Superior temporal gyrus (tissue), 1 donor: ENCODE data around the gene DCLK1.
"Not testable (repeated sequence)": the region's sequence is repeated elsewhere in the genome, so short reads cannot be mapped to it uniquely, and the experiment has no call there.

Source experiments
- DNase-seq: peaks from one replicate; pipeline ENCODE4 v3.0.0-alpha.2; 2016; ENCODE audit errors: extremely low spot score

Gene DCLK1

GRCh38 chr13:36131931-36132297 lies 732 bp upstream of the DCLK1 start:
- DNase-seq = peak; percentile 51

- peak; percentile 19 for DNase-seq
Measured at GRCh38 chr13:36130552-36131221, 495 bp downstream of the DCLK1 start.

- DNase-seq = peak; percentile 35
Measured at GRCh38 chr13:36130193-36130551, 1.0 kb downstream of the DCLK1 start.

GRCh38 chr13:36129539-36129938 lies 1.6 kb downstream of the DCLK1 start:
- peak; percentile 25 for DNase-seq

- DNase-seq = no peak
Measured at GRCh38 chr13:36126491-36126890, 4.7 kb downstream of the DCLK1 start.

- no peak for DNase-seq
Measured at GRCh38 chr13:36125841-36126240, 5.3 kb downstream of the DCLK1 start.

GRCh38 chr13:36124236-36124822 lies 6.9 kb downstream of the DCLK1 start:
- no peak for DNase-seq

GRCh38 chr13:36115306-36115705 lies 15.9 kb downstream of the DCLK1 start:
- no peak for DNase-seq

- no peak for DNase-seq
Measured at GRCh38 chr13:36114233-36114632, 16.9 kb downstream of the DCLK1 start.

GRCh38 chr13:36108954-36109353 lies 22.2 kb downstream of the DCLK1 start:
- no peak for DNase-seq

GRCh38 chr13:36108342-36108741 lies 22.8 kb downstream of the DCLK1 start:
- DNase-seq = no peak

GRCh38 chr13:36107521-36107920 lies 23.7 kb downstream of the DCLK1 start:
- DNase-seq = no peak

GRCh38 chr13:36105726-36106125 lies 25.5 kb downstream of the DCLK1 start:
- no peak for DNase-seq

- no peak for DNase-seq
Measured at GRCh38 chr13:36102721-36103120, 28.5 kb downstream of the DCLK1 start.

- DNase-seq = not testable (repeated sequence)
Measured at GRCh38 chr13:36101907-36102306, 29.3 kb downstream of the DCLK1 start.

- no peak for DNase-seq
Measured at GRCh38 chr13:36101157-36101556, 30.0 kb downstream of the DCLK1 start.

GRCh38 chr13:36098080-36098479 lies 33.1 kb downstream of the DCLK1 start:
- no peak for DNase-seq

GRCh38 chr13:36096461-36097416 lies 34.4 kb downstream of the DCLK1 start:
- DNase-seq = no peak

GRCh38 chr13:36094478-36094877 lies 36.7 kb downstream of the DCLK1 start:
- DNase-seq = no peak

GRCh38 chr13:36090592-36090991 lies 40.6 kb downstream of the DCLK1 start:
- DNase-seq = no peak

- no peak for DNase-seq
Measured at GRCh38 chr13:36089130-36089647, 42.0 kb downstream of the DCLK1 start.

- no peak for DNase-seq
Measured at GRCh38 chr13:36088463-36088862, 42.7 kb downstream of the DCLK1 start.
